Suppressor macrophage treated with lipopolysaccharide for 4 hours (primary cell): ENCODE results near the gene CLCN1.
A peak's percentile ranks its signal among the peaks of the same experiment; 100 is the strongest.
"Not testable (repeated sequence)": the region's sequence is repeated elsewhere in the genome, so short reads cannot be mapped to it uniquely, and the experiment has no call there.

ENCODE experiments used
- DNase-seq: peaks from one replicate; pipeline ENCODE4 v3.0.0-alpha.2; 2020

The CLCN1 gene

GRCh38 chr7:143388051-143388450 is 72.1 kb downstream of the CLCN1 start:
- DNase-seq, result no peak

- DNase-seq, result no peak
Observed at GRCh38 chr7:143388491-143389101, 72.7 kb downstream of the CLCN1 start.

GRCh38 chr7:143389316-143390103 is 73.6 kb downstream of the CLCN1 start:
- no peak for DNase-seq

- no peak for DNase-seq
Observed at GRCh38 chr7:143390104-143390772, 74.3 kb downstream of the CLCN1 start.

GRCh38 chr7:143390773-143391317 is 74.9 kb downstream of the CLCN1 start:
- no peak for DNase-seq

- DNase-seq, result no peak
Observed at GRCh38 chr7:143391462-143392404, 75.8 kb downstream of the CLCN1 start.

GRCh38 chr7:143392427-143392826 is 76.5 kb downstream of the CLCN1 start:
- not testable (repeated sequence) for DNase-seq

- no peak for DNase-seq
Observed at GRCh38 chr7:143392875-143393266, 77.0 kb downstream of the CLCN1 start.

GRCh38 chr7:143393267-143394041 is 77.5 kb downstream of the CLCN1 start:
- DNase-seq, result no peak

GRCh38 chr7:143394068-143394467 is 78.2 kb downstream of the CLCN1 start:
- no peak for DNase-seq

GRCh38 chr7:143394777-143395176 is 78.9 kb downstream of the CLCN1 start:
- no peak for DNase-seq

- peak; percentile 39 for DNase-seq
Observed at GRCh38 chr7:143395187-143396149, 79.6 kb downstream of the CLCN1 start.

GRCh38 chr7:143396182-143396581 is 80.3 kb downstream of the CLCN1 start:
- DNase-seq, result no peak

GRCh38 chr7:143396625-143397556 is 81.0 kb downstream of the CLCN1 start:
- no peak for DNase-seq

- no peak for DNase-seq
Observed at GRCh38 chr7:143397710-143398530, 82.0 kb downstream of the CLCN1 start.

- no peak for DNase-seq
Observed at GRCh38 chr7:143398616-143399015, 82.7 kb downstream of the CLCN1 start.

- DNase-seq, result no peak
Observed at GRCh38 chr7:143399151-143399550, 83.2 kb downstream of the CLCN1 start.

GRCh38 chr7:143399642-143400041 is 83.7 kb downstream of the CLCN1 start:
- DNase-seq, result no peak
